Spleen (tissue), 7 donors: ENCODE results near the gene BLOC1S5.

ENCODE experiments used
- POLR2A ChIP-seq, 3 donors: fragments of 450-650 bp; IDR thresholded peaks; one replicate each; pipeline ENCODE4 v1.5.1; 2017; ENCODE audit warnings: antibody characterized with exemption in 3 of 3, mild to moderate bottlenecking in 1 of 3
- TF ChIP-seq, protein P1 (sequence below), 11 experiments: fragments of 200-600 bp in 7 of 11; fragments of 450-650 bp in 4 of 11; sonication (generic) in 4 of 11; IDR thresholded peaks in 8 of 11; conservative IDR thresholded peaks in 3 of 11; 1 replicate in 7 of 11; 2 replicates in 4 of 11; pipeline versions ENCODE4 v1.4.0 to v1.8.0; 2016 to 2021; ENCODE audit warnings: antibody characterized with exemption in 11 of 11, inconsistent platforms in 4 of 11, mild to moderate bottlenecking in 1 of 11
- donor health status: DM: no; HTN: no; CAD: no; lungs with moderate emphysema.
- donor health status: DM: no; HTN: no; CAD: no.
- donor health status: DM: no; HTN: no; CAD: no.

DNA sequence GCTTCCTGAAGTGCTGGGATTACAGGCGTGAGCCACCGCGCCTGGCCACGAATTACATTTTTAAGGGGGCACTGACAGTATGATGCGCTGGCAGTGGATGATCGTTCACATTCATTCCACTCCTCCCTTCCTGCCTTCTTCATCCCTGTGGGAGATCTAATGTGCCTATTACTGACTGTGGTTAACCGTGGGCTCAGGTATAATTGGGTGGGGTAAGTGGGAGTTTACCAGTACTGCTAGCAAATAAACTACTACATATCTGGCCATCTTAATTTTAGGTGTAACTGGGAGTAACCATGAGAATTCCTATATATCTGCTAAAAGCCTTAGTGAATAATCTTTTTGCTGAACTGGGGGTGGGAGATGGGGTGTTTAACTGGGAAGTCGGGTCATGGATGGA is 6.5 kb upstream of the BLOC1S5 start:
- TF ChIP-seq, protein P1, sequence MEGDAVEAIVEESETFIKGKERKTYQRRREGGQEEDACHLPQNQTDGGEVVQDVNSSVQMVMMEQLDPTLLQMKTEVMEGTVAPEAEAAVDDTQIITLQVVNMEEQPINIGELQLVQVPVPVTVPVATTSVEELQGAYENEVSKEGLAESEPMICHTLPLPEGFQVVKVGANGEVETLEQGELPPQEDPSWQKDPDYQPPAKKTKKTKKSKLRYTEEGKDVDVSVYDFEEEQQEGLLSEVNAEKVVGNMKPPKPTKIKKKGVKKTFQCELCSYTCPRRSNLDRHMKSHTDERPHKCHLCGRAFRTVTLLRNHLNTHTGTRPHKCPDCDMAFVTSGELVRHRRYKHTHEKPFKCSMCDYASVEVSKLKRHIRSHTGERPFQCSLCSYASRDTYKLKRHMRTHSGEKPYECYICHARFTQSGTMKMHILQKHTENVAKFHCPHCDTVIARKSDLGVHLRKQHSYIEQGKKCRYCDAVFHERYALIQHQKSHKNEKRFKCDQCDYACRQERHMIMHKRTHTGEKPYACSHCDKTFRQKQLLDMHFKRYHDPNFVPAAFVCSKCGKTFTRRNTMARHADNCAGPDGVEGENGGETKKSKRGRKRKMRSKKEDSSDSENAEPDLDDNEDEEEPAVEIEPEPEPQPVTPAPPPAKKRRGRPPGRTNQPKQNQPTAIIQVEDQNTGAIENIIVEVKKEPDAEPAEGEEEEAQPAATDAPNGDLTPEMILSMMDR (IDR thresholded peaks at IDR 0.05 in 8 of 11, conservative IDR thresholded peaks at IDR 0.05 in 3 of 11), result no peak
- TF ChIP-seq POLR2A (IDR thresholded peaks at IDR 0.05), result no peak
